Central memory CD4-positive, alpha-beta T cell (primary cell): ENCODE measurements around the gene GADD45GIP1.
"Not testable (repeated sequence)": the region's sequence is repeated elsewhere in the genome, so short reads cannot be mapped to it uniquely, and the experiment has no call there.

Experiments used
- DNase-seq: peaks from one replicate; pipeline ENCODE4 v3.0.0; 2022

The GADD45GIP1 gene

DNA sequence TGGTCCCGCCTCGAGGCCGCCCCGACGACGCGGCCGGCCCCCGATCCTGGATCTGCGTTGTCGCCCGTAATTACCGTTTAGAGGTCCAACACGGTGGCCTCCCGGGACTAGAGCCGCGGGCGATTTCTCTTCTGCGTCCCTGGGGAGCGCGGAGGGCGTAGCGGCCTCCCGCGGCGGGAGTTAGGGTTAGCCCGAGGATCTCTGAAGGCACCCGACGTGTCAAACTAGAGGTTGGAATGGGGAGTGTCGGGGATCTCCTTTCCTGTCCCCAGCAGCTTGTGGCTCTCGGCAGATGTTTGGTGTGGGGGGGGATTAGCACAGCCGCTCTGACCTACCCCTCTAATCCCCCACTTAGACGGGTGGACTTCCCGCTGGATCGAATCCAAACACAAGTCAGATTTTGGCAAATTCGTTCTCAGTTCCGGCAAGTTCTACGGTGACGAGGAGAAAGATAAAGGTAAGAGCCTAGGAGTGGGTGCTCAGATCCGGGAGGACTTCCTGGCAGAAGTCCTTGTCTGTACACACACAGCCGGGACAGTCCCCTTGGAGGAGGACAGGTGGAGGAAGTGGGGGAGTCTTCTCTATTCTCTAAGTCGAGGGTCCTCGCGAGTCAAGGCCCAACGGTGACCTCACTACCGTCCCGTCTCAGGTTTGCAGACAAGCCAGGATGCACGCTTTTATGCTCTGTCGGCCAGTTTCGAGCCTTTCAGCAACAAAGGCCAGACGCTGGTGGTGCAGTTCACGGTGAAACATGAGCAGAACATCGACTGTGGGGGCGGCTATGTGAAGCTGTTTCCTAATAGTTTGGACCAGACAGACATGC is 18.0 kb downstream of the GADD45GIP1 start:
- DNase-seq: no peak

DNA sequence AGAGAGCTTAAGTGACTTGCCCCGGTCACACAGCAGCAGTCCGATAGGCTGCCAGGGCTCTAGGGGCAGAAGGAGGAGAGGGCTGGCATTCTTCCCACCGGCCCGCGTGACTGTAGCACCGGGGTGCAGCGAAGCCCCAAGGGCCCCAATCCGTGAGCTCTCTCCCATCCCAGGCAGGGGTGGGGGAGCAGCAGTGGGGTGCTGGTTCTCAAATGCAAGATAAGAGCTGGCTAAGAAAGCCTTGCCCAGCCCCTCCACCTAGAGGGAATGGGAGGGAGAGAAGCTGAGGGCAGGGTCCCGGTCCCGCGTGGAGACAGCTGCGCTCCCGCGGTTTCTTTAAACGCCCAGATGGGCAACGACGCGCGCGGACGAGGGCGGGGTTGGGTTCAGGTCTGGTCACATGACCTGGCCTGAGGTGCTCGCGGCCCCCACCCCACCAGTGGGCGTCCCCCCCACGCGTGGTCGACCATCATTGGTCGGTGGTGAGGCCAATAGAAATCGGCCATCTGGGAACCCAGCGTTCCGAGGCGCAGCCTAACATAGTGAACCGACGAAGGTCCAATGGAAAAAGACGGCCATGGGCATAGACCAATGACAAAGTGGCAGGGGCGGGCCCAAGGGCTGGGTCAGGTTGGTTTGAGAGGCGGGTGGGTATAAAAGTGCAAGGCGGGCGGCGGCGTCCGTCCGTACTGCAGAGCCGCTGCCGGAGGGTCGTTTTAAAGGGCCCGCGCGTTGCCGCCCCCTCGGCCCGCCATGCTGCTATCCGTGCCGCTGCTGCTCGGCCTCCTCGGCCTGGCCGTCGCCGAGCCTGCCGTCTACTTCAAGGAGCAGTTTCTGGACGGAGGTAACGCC is 18.9 kb downstream of the GADD45GIP1 start, which contains the start of gene CALR:
CALR (plus strand) TSS at position 683 of the 852 bp plus-strand sequence; CDS start at position 754, 71 bp downstream.
- peak; percentile 99 for DNase-seq

DNA sequence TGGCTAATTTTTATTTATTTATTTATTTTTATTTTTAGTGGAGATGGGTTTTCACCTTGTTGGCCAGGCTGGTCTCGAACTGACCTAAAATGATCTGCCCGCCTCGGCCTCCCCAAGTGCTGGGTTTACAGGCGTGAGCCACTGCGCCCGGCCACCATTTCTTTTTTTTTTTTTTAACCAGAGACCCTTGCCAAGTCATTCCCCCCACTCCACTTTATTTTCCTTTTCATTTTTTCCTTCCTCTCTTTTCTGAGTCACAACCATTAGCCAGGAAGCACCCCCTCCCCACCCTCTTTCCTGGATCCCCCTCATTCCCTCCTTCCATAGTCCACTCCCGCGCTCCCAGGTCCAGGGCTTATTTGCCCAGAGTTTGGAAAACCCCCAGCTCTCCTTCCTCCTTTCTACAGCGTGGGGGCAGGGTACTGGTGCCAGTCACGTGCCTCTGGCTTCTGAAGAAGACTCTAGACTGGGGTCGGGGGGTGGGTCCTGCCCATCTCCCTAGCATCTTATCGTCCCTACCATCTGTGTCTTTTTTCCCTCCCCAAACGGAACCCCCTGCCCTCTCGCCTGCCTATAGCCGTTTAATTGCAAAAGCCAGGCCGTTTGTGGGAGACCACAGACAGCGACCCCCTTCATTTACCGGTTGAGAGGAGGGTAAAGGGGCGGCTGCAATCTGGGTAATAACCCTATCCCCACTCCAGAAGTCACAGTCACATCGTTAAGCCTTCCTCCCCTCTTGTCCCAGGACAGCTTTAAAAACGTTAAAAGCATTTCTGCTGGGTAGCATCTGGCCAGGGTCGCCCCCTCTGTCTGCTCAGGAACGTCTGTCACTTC is 19.7 kb downstream of the GADD45GIP1 start:
- no peak for DNase-seq

DNA sequence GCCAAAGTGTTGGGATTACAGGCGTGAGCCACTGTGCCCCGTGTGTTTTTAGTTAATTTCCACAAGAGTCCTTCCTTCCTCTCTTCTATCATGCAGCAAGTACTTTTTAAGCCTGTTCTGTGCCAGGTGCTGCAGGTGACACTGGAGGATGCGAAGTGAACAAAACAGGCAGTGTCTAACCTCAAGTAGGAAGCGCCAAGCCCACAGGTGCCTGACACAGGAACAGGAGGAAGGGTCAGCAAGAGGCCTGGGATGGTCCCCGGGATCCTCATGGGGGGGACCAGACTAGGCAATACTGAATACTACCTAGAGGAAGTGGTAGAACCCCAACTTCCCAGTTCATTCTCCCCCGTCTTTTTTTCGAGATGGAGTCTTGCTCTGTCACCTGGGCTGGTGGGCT is 20.4 kb downstream of the GADD45GIP1 start:
- DNase-seq: no peak

DNA sequence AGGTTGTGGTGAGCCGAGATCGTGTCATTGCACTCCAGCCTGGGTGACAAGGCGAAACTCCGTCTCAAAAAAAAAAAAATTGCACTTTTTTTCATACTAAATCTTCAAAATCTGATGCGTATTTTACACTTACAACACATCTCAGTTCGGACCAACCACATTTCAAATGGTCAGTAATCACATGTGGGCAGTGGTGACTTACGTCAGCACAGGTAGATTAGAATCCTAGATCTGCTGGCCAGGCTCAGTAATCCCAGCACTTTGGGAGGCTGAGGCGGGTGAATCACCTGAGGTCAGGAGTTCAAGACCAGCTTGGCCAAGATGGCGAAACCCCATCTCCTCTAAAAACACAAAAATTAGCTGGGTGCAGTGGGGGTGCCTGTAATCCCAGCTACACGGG is 22.0 kb downstream of the GADD45GIP1 start:
- no peak for DNase-seq

DNA sequence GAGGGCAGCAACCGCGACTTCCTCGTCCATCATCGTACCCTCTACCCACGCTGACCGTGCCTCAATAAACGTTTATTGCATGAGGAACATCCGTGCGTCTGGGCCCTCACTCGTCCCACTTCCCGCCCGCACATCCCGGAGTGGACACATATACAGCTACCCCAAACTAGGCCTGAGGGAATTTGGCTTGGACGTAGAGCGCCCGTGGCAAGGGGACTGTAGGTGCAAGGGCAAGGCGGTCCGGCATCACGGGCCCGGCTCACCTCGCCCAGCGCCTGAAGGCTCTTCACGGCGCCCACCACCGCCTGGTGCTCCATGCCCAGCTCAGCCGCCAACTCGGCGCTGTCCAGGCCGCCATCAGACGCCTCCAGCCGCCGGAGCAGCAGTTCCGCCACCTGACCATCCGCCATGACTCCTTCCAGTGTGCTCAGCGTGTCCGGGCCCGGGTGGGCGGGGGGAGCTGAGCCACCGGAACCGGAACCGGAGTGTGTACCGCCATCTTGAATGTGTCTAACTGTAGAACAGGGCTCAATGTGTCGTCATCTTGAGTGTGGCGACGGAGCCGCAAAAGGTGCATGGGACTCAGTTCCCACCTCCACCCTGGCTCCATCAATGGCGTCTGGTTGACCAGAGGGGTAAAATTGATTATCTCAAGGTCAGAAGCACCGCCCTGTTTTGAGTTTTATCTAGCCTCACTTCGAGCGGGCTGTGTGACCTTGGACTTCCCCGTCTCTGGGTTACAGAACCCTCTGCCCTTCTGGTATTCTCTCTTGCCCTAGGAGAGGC is 23.5 kb downstream of the GADD45GIP1 start, which contains the start of gene FARSA:
FARSA (minus strand) TSS at position 425 of the 786 bp plus-strand sequence; CDS start at position 410, 15 bp downstream.
- peak; percentile 83 for DNase-seq

DNA sequence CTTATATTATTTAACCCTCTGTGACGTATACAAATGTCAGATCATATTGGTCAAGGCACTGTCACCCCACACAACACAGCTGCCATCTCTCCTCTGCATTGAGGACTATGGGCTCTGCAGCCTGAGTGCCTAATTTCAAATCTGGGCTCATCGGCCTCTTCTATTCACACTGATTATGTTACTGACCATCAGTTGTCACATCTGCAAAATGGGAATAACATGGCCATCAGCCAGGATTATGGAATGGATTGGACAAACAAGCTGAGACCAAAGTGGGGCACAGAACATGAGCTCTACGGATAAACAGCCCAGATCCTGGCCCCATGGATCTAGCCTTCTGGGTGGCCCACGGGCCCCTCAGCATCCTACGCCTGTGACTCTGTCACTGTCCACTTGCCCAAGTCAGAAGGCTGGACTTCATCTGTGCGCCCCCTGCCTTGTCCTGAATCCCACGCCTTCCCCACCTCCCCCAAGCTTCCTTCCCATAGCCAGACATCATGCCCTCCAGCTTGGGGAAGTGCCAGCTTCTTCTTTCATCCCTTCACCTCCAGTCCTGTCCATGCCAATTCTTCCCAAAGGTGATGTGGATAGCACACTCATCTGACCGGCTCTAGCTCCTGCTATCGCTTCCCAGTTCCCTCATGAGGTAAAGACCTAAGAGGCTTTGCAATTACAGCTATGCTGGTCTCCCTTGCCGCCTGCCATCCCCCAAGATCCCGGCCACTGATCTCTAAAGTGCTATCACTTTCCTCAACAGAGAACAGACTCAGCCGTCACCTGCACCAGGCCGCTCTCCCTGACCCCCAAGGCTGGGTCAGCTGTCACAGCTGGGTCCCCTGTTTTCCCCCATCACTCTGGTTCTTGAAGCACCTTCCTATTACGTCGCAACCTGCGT is 24.4 kb downstream of the GADD45GIP1 start:
- DNase-seq: no peak

DNA sequence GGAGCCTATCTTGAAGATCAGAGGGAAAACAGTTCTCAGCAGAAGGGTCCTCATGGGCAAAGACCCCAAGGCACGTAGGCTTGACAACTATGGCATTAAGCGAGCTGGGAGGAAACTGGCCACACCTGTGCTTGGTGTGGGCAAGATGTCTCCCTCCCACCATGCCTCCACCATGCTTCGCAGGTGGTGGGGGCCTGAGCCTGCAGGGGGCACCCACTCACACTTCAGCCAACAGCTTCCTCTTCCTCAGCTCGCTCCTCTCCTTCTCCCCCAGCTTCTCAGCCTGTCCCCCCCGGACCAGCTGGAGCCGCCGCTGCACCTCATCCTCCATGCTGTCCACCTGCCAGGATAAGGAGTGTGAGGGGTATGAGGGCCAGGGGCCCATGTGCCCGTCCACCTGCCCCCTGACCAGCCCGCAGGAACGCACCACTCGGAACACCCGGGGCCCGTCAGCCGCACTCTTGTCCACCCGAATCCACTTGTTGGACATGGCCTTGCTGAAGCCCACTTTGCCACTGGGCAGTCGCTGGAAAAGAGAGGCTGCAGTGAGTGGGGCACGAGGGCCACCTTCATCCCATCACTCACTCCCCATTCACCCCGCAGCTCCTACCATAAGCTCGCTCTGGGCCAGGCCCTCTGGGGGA is 26.9 kb downstream of the GADD45GIP1 start:
- DNase-seq: no peak

DNA sequence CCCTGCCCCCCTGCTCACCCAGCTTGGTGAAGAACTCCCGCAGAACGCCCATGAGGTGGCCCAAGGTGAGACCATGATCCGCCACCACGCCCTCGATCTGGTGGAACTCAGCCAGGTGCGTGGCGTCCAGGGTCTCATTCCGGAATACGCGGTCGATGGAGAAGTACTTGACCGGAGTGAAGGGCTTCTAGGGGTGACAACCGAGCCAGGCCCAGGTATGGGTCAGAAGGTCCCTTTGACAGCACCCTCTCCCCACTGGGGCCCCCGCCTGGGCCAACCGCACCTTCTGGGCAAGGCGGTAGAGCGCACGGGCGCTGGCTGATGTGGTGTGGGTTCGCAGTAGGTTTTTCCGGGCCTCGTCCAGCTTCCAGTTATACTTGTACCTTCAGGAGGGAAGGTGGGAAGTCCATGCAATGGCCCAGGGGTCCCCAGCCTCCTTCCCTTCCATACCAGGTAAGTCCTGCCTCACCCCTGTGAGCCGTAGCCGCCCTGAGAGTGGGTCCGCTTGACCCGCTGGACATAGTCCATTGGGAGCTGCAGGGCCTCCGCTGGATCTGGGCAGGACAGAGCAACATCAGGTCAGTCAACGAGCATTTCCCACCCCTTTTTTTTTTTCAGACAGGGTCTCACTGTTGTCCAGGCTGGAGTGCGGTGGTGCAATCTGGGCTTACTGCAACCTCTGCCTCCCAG is 32.3 kb downstream of the GADD45GIP1 start:
- DNase-seq: no peak

DNA sequence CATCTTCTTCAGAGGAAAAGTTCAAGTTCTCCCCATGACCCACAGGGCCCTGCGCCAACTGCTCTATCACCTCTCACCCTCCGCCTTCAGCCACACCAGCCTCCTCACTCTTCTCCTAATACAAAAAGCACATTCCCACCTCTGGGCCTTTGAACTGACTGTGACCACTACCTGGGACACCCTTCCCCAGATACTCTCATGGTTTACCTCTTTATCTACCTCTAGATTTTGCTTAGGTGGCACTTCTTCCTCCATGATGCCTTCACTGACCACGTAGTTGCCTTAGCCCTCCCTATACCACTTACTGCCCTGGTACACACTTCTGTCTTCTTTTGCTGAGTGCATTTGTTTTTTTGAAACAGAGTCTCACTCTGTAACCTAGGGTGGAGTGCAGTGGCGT is 34.1 kb downstream of the GADD45GIP1 start:
- no peak for DNase-seq

DNA sequence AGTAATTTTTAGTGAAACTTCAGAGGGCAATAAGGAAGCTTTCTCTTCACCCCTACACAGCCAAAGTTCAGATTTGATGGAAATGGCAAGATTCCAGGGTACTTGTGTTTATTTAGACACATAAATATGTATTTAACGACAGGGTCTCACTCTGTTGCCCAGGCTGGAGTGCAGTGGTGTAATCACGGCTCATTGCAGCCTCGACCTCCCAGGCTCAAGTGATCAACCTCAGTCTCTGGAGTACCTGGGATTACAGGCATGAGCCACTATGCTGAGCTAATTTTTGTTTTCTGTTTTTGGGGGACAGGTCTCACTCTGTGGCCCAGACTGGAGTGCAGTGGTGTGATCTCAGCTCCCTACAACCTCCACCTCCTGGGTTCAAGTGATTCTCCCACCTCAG is 36.0 kb downstream of the GADD45GIP1 start:
- DNase-seq: no peak

DNA sequence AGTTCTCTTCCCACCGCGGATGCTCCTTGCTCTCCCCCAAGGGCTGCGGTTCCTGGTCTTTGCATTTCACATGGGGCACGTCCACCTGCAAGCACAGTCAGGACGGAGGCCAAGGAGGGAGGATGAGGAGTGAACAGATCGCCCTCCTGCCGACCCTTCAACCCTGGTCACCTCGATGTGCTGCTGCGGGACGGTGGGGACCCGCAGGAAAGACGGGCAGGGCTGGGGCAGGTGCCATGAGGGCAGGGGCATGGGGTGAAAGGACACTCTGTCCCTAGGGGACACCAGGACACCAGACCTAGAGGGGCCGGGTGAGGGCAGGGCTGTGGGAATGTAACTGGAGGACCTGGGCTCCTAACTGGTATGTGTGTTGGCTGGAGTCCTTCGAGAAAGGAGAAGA is 38.8 kb downstream of the GADD45GIP1 start:
- DNase-seq: no peak

DNA sequence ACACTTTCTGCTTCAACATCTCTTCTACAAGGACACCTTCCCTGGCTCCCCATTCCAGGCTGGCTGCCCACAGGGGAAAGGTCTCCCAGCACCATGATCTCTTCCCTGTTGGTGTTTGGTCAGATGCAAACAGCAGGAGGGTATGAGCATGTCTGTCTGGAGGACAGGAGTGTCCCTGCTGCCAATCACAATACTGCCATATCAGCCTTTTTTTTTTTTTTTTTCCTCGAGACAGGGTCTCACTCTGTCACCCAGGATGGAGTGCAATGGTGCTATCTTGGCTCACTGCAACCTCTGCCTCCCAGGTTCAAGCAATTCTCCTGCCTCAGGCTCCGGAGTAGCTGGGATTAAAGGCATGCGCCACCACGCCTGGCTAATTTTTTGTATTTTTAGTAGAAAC is 41.2 kb downstream of the GADD45GIP1 start:
- DNase-seq: not testable (repeated sequence)

DNA sequence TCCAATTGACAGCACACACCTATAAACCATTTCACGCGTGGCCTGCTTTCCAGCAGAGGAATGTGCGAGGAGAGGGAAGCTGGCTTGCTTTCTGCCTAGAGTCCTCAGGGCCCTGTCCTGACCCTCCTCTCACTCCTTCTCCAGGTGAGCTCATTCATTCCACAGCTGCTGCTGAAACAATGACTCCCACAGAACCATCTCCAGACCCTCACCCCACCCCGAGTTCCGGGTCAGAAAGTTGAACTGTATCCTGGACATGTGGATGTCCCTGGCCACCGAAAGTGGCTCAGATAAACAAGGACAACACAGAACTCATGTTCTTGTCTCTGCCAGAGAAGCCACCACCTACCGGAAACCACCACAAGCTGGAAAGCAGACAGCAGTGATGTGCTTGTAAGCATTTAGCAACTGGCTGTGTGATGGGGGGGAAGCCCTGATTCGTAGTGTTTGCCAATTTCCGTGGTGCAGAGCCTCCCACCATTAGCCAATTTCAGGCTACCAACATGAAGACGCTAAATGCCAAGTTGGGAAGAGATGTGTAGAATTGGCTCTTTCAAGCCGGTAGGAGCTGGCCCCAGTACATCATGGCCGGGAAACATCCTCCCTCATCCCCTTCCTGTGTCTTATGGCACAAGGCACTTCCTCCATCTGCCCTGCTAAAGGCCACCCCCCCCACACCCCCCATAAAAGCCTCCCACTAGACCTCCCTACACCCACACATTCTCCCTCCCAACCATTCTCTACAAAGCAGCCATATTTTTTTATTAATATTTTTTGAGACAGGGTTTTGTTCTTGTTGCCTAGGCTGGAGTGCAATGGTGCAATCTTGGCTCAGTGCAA is 43.0 kb downstream of the GADD45GIP1 start:
- peak; percentile 51 for DNase-seq

DNA sequence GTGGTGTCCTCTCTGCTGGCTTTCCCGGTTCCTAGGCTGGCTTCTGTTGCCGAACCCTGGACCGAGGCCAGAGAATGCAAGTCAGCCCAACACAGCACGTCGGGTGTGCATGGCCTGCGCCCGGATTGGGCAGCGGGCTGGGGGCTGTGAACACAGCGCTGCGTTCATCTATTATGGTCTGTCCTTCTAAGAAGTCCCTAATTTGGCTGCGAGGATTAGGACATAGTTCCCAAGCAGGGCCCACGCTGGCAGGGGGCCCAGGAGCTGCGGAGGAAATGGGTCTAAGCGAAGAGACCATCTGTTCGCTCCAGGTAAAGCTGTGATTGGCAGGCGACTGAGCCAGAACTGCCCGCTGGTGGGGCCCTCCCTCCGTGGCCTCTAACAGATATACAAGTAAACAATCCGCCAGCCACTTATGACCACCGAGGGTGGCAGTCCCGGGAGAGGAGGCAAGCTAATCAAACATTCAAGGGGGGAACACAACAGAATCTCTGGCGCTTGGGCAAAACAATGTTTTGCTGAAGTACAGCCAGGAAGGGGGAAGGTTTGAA is 43.9 kb downstream of the GADD45GIP1 start:
- DNase-seq: no peak

DNA sequence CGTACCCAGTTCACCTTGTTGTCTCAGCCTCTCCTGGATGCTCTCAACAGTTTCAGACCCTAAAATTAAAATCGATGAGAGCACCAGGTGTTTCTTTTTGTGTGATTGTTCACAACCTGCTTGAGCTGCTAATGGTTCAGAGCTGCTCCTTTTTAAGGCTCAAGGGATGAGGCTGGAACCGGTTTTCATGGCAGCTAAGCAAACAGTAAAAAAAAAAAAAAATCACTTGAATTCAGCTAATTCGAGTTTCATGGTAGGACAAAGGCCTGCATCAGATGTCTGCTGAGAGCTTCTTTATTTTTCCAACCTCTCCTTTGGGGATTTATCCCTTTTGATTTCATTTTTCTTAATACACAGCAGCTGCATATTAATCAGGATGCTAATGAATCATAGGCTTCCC is 44.5 kb downstream of the GADD45GIP1 start:
- no peak for DNase-seq

DNA sequence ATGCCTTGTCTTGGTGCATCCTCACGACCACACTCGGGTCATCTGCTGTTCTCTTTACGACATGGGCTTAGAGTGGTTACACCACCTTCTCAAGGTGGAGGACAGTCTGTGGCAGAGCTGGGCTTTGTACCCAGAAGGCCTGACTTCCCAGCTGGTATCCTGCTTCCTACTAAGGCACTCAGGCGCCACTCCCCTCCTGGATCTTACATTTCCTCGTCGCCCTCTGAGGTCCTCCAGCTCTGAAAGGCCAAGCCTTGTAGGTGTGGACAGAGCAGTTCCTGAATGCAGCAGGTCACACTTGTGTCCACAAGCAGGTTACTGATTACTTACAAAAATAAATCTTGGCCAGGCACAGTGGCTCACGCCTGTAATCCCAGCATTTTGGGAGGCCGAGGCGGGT is 49.9 kb downstream of the GADD45GIP1 start:
- no peak for DNase-seq
